ENCODE results near the gene MAPK6. TPM values are rescaled to one million over a fixed set of nuclear protein-coding genes. Genes with fewer than 3 reads are reported as not detected.

The MAPK6 gene
- total RNA-seq, 4 donors from 2014 or later = 30.3 to 69.4 (median 42.0) TPM

GRCh38 chr15:52107238-52107637 lies 88.2 kb downstream of the MAPK6 start:
- in situ Hi-C loops (cut with MboI; ENCODE audit: low pct_ligation_motif_present in 1 of 4, low pct_unique_long_range_greater_than_20kb in 1 of 4, low sequenced_read_pairs in 3 of 4) = no loop called here
- TF ChIP-seq CTCF (IDR thresholded peaks at IDR 0.05) = no peak
- TF ChIP-seq POLR2AphosphoS5 (IDR thresholded peaks at IDR 0.05) = no peak
- TF ChIP-seq EP300 (IDR thresholded peaks at IDR 0.05; ENCODE audit: low read depth) = no peak
- no peak for TF ChIP-seq POLR2A (IDR thresholded peaks at IDR 0.05)
- no peaks in the 10 kb centered on the region for H3K36me3 ChIP-seq
- no peak overlapping the region for H3K4me3 ChIP-seq
- DNase-seq = no peak
- no peak overlapping the region for H3K27ac ChIP-seq
- no peaks in the 10 kb centered on the region for H3K9me3 ChIP-seq
- intact Hi-C loops (cut with DNase I; ENCODE audit: low total_unique reads) = no loop called here
- WGBS, 2 donors (ENCODE audit: low coverage in 1 of 2) = 90 to 100% methylated on average over 1 to 6 of the region's 6 CpGs
- H3K27me3 ChIP-seq = peaks cover 29% of the 10 kb centered on the region
- H3K4me1 ChIP-seq = peaks cover 0 to 10% (median 7%) of the 10 kb centered on the region in 4 donors

DNA sequence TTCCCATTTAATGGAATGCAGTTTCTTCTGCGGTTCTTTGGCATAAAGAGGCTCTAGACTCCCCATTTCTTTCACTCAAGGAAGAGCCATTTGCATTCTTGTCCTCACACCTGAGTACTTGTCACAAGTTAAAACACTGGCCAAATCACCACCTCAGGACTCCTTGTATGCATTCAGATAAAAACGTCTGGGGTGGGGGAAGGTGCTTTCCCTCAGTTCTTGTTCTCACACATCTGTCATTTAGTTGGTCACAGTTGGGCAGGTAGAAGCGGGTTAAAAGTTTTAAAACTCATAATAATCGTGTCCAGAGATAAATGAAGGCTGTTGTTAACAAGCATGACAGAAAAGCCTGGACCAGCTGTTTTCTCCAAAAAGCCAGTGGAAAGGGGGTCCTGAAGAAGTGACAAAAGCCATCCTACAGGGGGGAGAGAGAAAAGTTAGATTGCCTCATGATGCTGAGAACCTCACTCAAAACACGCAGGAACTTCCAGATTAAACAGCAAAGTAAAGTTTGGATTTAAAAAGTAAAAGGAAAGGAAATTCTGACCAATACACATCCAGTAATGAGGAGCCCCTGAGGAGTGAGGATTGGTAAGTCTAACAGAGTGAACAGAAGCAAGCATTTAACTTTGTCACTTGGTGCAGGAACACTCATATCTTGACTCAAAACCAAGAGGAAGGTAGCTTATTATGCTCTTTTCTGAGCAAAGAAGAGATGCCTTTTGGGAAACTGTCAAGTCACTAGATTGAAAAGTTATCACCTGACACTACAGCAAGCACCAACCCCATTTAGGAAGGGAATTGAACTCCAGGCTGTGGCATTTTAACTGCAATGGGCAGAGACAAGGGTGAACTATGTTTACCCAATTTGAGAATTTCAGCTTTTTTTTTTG lies 90.8 kb downstream of the MAPK6 start:
- no peak overlapping the region for H3K4me3 ChIP-seq
- intact Hi-C loops (cut with DNase I; ENCODE audit: low total_unique reads) = loop anchor here (2.0 kb wide), 1 partner anchor 29 kb away; no protein-coding TSS in a partner anchor
- WGBS, 2 donors (ENCODE audit: low coverage in 1 of 2) = 65 to 71% methylated on average over 5 of the region's 5 CpGs
- in situ Hi-C loops (cut with MboI; ENCODE audit: low pct_ligation_motif_present in 1 of 4, low pct_unique_long_range_greater_than_20kb in 1 of 4, low sequenced_read_pairs in 3 of 4) = no loop called here
- H3K9me3 ChIP-seq = no peaks in the 10 kb centered on the region
- DNase-seq = no peak
- peaks cover 0 to 14% (median 12%) of the 10 kb centered on the region in 4 donors for H3K4me1 ChIP-seq
- no peaks in the 10 kb centered on the region for H3K36me3 ChIP-seq
- no peak overlapping the region for H3K27ac ChIP-seq
- TF ChIP-seq POLR2AphosphoS5 (IDR thresholded peaks at IDR 0.05) (no peak), POLR2A (IDR thresholded peaks at IDR 0.05) (no peak), EP300 (IDR thresholded peaks at IDR 0.05; ENCODE audit: low read depth) (no peak), CTCF (IDR thresholded peaks at IDR 0.05) (no peak)
- peaks cover 38% of the 10 kb centered on the region for H3K27me3 ChIP-seq

GRCh38 chr15:52111517-52112202 lies 92.6 kb downstream of the MAPK6 start:
- in situ Hi-C loops (cut with MboI; ENCODE audit: low pct_ligation_motif_present in 1 of 4, low pct_unique_long_range_greater_than_20kb in 1 of 4, low sequenced_read_pairs in 3 of 4) (no loop called here), intact Hi-C loops (cut with DNase I; ENCODE audit: low total_unique reads) (loop anchor here (2.0 kb wide), 1 partner anchor 27 kb away; no protein-coding TSS in a partner anchor)
- Histone ChIP-seq H3K4me1 (peaks cover 0 to 26% (median 17%) of the 10 kb centered on the region in 4 donors), H3K27ac (peak overlapping the region in 3 of 4 donors; percentile 30 to 51 (median 42)), H3K27me3 (peaks cover 38% of the 10 kb centered on the region), H3K4me3 (peak overlapping the region in 3 of 4 donors; percentile 28 to 56 (median 44)), H3K36me3 (no peaks in the 10 kb centered on the region), H3K9me3 (no peaks in the 10 kb centered on the region)
- WGBS, 2 donors (ENCODE audit: low coverage in 1 of 2) = 47% methylated on average over 32 of the region's 32 CpGs; no CpG with 5 or more reads in 1 of the 2 donors
- no peak for DNase-seq
- TF ChIP-seq CTCF (IDR thresholded peaks at IDR 0.05) (no peak), POLR2A (IDR thresholded peaks at IDR 0.05) (no peak), EP300 (IDR thresholded peaks at IDR 0.05; ENCODE audit: low read depth) (no peak), POLR2AphosphoS5 (IDR thresholded peaks at IDR 0.05) (no peak)

DNA sequence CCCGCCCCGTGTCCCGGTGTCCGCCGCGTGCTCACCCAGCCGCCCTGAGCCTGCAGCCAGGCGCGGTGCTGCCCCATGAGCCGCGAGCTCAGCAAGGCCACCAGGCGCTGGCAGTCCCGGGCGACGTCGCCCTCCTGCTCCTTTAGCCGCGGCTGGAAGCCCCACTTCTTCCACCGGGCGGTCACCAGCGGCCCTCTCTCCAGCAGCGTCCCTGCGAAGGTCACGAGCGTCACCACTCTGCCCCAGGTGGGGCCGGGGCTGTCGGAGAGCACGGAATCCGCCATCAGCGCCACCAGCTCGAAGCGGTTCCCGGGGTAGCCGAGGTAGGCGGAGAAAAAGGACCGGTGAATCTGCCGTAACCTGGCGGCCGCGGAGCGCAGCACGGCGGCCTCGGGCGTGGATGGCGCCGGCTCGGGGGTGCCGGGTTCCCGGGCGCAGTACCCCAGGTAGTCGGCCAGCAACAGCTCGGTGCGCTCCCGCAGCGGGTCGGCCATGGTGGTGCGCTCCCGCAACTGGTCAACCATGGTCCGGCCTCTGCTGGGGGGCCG lies 93.3 kb downstream of the MAPK6 start:
- Histone ChIP-seq H3K27ac (peak overlapping the region in 3 of 4 donors; percentile 30 to 51 (median 42)), H3K4me1 (peaks cover 0 to 28% (median 19%) of the 10 kb centered on the region in 4 donors), H3K27me3 (peaks cover 38% of the 10 kb centered on the region), H3K4me3 (peak overlapping the region; percentile 17 to 56 (median 36)), H3K36me3 (no peaks in the 10 kb centered on the region), H3K9me3 (no peaks in the 10 kb centered on the region)
- peak; percentile 37 for DNase-seq
- WGBS, 2 donors (ENCODE audit: low coverage in 1 of 2) = 7% methylated on average over 37 of the region's 61 CpGs; no CpG with 5 or more reads in 1 of the 2 donors
- intact Hi-C loops (cut with DNase I; ENCODE audit: low total_unique reads) (no loop called here), in situ Hi-C loops (cut with MboI; ENCODE audit: low pct_ligation_motif_present in 1 of 4, low pct_unique_long_range_greater_than_20kb in 1 of 4, low sequenced_read_pairs in 3 of 4) (no loop called here)
- TF ChIP-seq POLR2A (IDR thresholded peaks at IDR 0.05) = no peak
- TF ChIP-seq EP300 (IDR thresholded peaks at IDR 0.05; ENCODE audit: low read depth) = no peak
- peak in 2 of 5 experiments; percentile 18 to 37 for TF ChIP-seq CTCF (IDR thresholded peaks at IDR 0.05)

All from transverse colon (tissue), 4 donors.